SK-N-DZ (cell line): ENCODE data around the gene SLC39A6.

ENCODE experiments used
- DNase-seq: peaks from one replicate; pipeline ENCODE4 v3.0.0-alpha.2; 2015; ENCODE audit warnings: low spot score

SLC39A6 gene

GRCh38 chr18:36064027-36064808 is 64.9 kb downstream of the SLC39A6 start:
- DNase-seq, result no peak

- DNase-seq, result no peak
These were observed 70.5 kb downstream of the SLC39A6 start for GRCh38 chr18:36058674-36059073.
